ENCODE data around the gene CRTC3. TPM values are rescaled to one million over a fixed set of nuclear protein-coding genes. Genes with fewer than 3 reads are reported as not detected.
A peak's percentile ranks its signal among the peaks of the same experiment; 100 is the strongest.

CRTC3 gene
- total and polyA plus RNA-seq, 2 of the 13 experiments (the other 11 are each of a cell fraction or from before 2014, with no cell fraction given), result 8.4 to 11.8 TPM

GRCh38 chr15:90665288-90666134 lies 135.8 kb downstream of the CRTC3 start:
- intact Hi-C loops (cut with micrococcal nuclease; ENCODE audit: unreplicated experiment), result no loop called here
- no peaks in the 10 kb centered on the region for H3K36me3 ChIP-seq (replicated peaks in 1 of 2; ENCODE audit: control insufficient read depth in 1 of 2, insufficient read depth in 2 of 2, low read length in 2 of 2)
- peak overlapping the region; percentile 78 to 87 (median 79) for H3K4me3 ChIP-seq (replicated peaks in 1 of 3; ENCODE audit: insufficient read depth in 1 of 3, low read depth in 2 of 3, low read length in 3 of 3)
- FAIRE-seq (peak; percentile 43), DNase-seq (ENCODE audit: low spot score) (peak; percentile 21), ATAC-seq (peak; percentile 89)
- ChIA-PET POLR2A (interaction anchor here (0.6 to 1.5 kb wide), 8 partner anchors 12 to 228 kb away, joined by 3 to 9 read pairs (median 4); partner anchors contain the start of gene BLM), CTCF (ENCODE audit: low intra/inter-chr PET ratio, low total read pairs) (no interaction called here)
- H3K9me3 ChIP-seq (ENCODE audit: low read length), result no peaks in the 10 kb centered on the region
- peaks cover 35% of the 10 kb centered on the region for H3K4me1 ChIP-seq (ENCODE audit: insufficient read depth, low read length)
- H4K20me1 ChIP-seq (ENCODE audit: insufficient read depth, low read length), result no peaks in the 10 kb centered on the region
- H2AFZ ChIP-seq (ENCODE audit: low read length), result no peak overlapping the region
- no peaks in the 10 kb centered on the region for H3K79me2 ChIP-seq (ENCODE audit: insufficient read depth, low read length)
- H3K9ac ChIP-seq (ENCODE audit: insufficient read depth, low read depth, low read length), result peak overlapping the region; percentile 79
- H3K27me3 ChIP-seq (ENCODE audit: control insufficient read depth in 1 of 2, insufficient read depth in 2 of 2, low read length in 2 of 2), result no peaks in the 10 kb centered on the region
- no TSS peak for BruUV-seq (replicated peaks)
- in situ Hi-C loops (cut with HindIII; ENCODE audit: extremely low pct_ligation_motif_present, low pct_unique_long_range_greater_than_20kb), result no loop called here
- H3K27ac ChIP-seq (ENCODE audit: extremely low read length, insufficient read depth, low read length), result peak overlapping the region; percentile 73
- H3K4me2 ChIP-seq (ENCODE audit: low read depth, low read length), result peak overlapping the region; percentile 77
- 18% methylated on average over 14 of the region's 75 CpGs for WGBS (ENCODE audit: low lambda C conversion rate)
- TF ChIP-seq NFRKB (IDR thresholded peaks at IDR 0.05), result no peak
- no peak; the same call in 1 of the 2 replicates for TF ChIP-seq ZBTB2 (CRISPR knock-in tag; IDR thresholded peaks at IDR 0.05; ENCODE audit: low read depth)
- TF ChIP-seq GMEB2 (CRISPR knock-in tag; IDR thresholded peaks at IDR 0.05; ENCODE audit: low read depth), result no peak
- TF ChIP-seq SIX4 (CRISPR knock-in tag; IDR thresholded peaks at IDR 0.05), result no peak
- TF ChIP-seq ZNF24 (IDR thresholded peaks at IDR 0.05), result no peak
- 0 out of 2 replicates have a peak, but pooled peaks have one; percentile 38 for TF ChIP-seq DR1 (CRISPR knock-in tag; IDR thresholded peaks at IDR 0.05)
- no peak for TF ChIP-seq ZNF569 (CRISPR knock-in tag; IDR thresholded peaks at IDR 0.05; ENCODE audit: borderline replicate concordance)
- TF ChIP-seq ZMYM2 (CRISPR knock-in tag; IDR thresholded peaks at IDR 0.05), result peak; percentile 65
- TF ChIP-seq TSC22D2 (CRISPR knock-in tag; IDR thresholded peaks at IDR 0.05; ENCODE audit: borderline replicate concordance), result no peak
- TF ChIP-seq PRMT3 (CRISPR knock-in tag; IDR thresholded peaks at IDR 0.05; ENCODE audit: borderline replicate concordance, low read depth), result no peak
- TF ChIP-seq SALL2 (CRISPR knock-in tag; IDR thresholded peaks at IDR 0.05), result no peak
- peak; percentile 73 for TF ChIP-seq ZNF607 (CRISPR knock-in tag; IDR thresholded peaks at IDR 0.05; ENCODE audit: borderline replicate concordance)
- no peak for TF ChIP-seq PAWR (CRISPR knock-in tag; IDR thresholded peaks at IDR 0.05; ENCODE audit: borderline replicate concordance)
- no peak for TF ChIP-seq HIC2 (CRISPR knock-in tag; IDR thresholded peaks at IDR 0.05; ENCODE audit: low read depth)
- TF ChIP-seq ZNF501 (CRISPR knock-in tag; IDR thresholded peaks at IDR 0.05), result 0 out of 2 replicates have a peak, but pooled peaks have one; percentile 56
- TF ChIP-seq MED13 (CRISPR knock-in tag; IDR thresholded peaks at IDR 0.05), result no peak
- no peak for TF ChIP-seq PAX8 (CRISPR knock-in tag; IDR thresholded peaks at IDR 0.05; ENCODE audit: borderline replicate concordance)
- no peak for TF ChIP-seq ZNF564 (CRISPR knock-in tag; IDR thresholded peaks at IDR 0.05)
- TF ChIP-seq ZNF703 (CRISPR knock-in tag; IDR thresholded peaks at IDR 0.05; ENCODE audit: borderline replicate concordance), result 0 out of 2 replicates have a peak, but pooled peaks have one; percentile 71
- no peak for TF ChIP-seq CEBPB (IDR thresholded peaks at IDR 0.05; ENCODE audit: borderline replicate concordance, low read depth, low read length)
